ENCODE results near the gene CELF4.
A peak's percentile ranks its signal among the peaks of the same experiment; 100 is the strongest.

Gene CELF4

DNA sequence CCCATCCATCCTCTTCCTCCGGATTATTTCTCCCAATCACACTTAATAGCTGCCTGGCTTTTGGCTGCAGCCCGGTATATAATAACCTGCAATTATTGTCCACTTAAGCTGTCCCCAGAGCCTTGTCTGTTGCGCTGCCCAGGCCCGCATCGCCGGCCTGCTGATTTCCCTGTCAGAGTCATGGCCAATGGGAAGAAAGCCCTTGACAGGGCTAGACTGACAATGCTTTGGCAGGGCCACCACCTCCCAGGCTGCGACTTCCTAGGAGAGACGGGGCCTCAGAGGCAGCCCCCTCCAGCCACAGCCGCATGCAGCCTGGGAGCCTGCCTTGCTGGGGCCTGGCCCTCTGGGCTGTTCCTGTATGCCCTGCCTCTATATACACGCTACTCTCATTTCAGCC is 10.0 kb upstream of the CELF4 start:
- Histone ChIP-seq H3K9ac (ENCODE audit: low read length in 5 of 5) (no peak overlapping the region), H3K4me3 (ENCODE audit: low read depth in 1 of 5, low read length in 5 of 5) (no peak overlapping the region), H3K9me3 (ENCODE audit: control insufficient read depth in 5 of 5, low read length in 5 of 5) (no peaks in the 10 kb centered on the region), H3K4me1 (ENCODE audit: control insufficient read depth in 5 of 5, insufficient read depth in 5 of 5, low read length in 5 of 5) (peaks cover 0 to 24% (median 0%) of the 10 kb centered on the region in 5 donors), H3K27me3 (ENCODE audit: control insufficient read depth in 5 of 5, insufficient read depth in 4 of 5, low read length in 5 of 5) (peaks cover 4 to 19% (median 10%) of the 10 kb centered on the region in 5 donors), H3K36me3 (ENCODE audit: control insufficient read depth in 5 of 5, insufficient read depth in 5 of 5, low read length in 5 of 5) (no peaks in the 10 kb centered on the region), H3K27ac (ENCODE audit: low read depth, low read length) (no peak overlapping the region)

DNA sequence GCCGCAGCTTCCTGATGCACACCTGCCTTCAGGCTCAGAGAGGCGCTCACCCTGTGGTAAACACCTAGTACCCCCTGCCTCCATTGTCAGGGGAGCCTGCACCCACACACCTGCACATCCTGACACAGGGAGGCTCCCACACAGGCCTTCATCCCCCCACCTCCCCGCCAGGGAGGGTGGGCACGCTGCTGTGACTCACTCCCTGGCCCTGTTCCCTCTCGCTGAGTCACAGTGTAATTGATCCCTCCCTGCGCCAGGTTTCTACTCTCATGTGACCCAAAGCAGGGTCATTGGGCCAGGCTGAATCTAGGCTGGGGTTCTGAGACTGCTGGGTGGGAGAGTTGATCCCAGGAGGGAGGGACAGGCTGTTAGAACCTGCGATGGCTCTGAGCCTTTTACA is 8.5 kb upstream of the CELF4 start:
- Histone ChIP-seq H3K27me3 (ENCODE audit: control insufficient read depth in 5 of 5, insufficient read depth in 4 of 5, low read length in 5 of 5) (peaks cover 13 to 26% (median 19%) of the 10 kb centered on the region in 5 donors), H3K27ac (ENCODE audit: low read depth, low read length) (no peak overlapping the region), H3K4me3 (ENCODE audit: low read depth in 1 of 5, low read length in 5 of 5) (no peak overlapping the region), H3K4me1 (ENCODE audit: control insufficient read depth in 5 of 5, insufficient read depth in 5 of 5, low read length in 5 of 5) (peaks cover 0 to 21% (median 0%) of the 10 kb centered on the region in 5 donors), H3K9ac (ENCODE audit: low read length in 5 of 5) (no peak overlapping the region), H3K36me3 (ENCODE audit: control insufficient read depth in 5 of 5, insufficient read depth in 5 of 5, low read length in 5 of 5) (no peaks in the 10 kb centered on the region), H3K9me3 (ENCODE audit: control insufficient read depth in 5 of 5, low read length in 5 of 5) (no peaks in the 10 kb centered on the region)

DNA sequence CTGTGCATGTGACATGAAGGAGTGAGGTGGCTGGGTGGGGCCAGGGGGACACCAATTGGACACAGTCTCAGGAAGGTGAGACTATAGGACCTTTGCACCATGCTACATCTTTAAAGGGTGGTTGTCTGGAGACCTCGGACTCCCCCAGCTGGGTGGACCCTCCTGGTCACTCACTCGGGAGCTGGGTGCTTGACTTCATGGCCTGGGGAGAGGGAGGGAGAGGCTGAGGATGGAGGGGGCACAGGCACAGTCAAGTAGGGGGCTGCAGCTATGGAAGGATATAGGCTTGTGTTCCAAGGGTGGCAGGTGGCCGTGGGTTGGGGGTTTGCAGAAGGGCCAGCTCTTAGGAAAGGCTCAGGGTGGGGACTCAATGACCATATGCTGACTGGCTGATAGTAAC is 7.1 kb upstream of the CELF4 start:
- no peak overlapping the region for H3K4me3 ChIP-seq (ENCODE audit: low read depth in 1 of 5, low read length in 5 of 5)
- H3K27ac ChIP-seq (ENCODE audit: low read depth, low read length) = no peak overlapping the region
- peaks cover 0 to 15% (median 3%) of the 10 kb centered on the region in 5 donors for H3K4me1 ChIP-seq (ENCODE audit: control insufficient read depth in 5 of 5, insufficient read depth in 5 of 5, low read length in 5 of 5)
- H3K36me3 ChIP-seq (ENCODE audit: control insufficient read depth in 5 of 5, insufficient read depth in 5 of 5, low read length in 5 of 5) = no peaks in the 10 kb centered on the region
- H3K9me3 ChIP-seq (ENCODE audit: control insufficient read depth in 5 of 5, low read length in 5 of 5) = no peaks in the 10 kb centered on the region
- peaks cover 27 to 35% (median 30%) of the 10 kb centered on the region in 5 donors for H3K27me3 ChIP-seq (ENCODE audit: control insufficient read depth in 5 of 5, insufficient read depth in 4 of 5, low read length in 5 of 5)
- H3K9ac ChIP-seq (ENCODE audit: low read length in 5 of 5) = no peak overlapping the region

DNA sequence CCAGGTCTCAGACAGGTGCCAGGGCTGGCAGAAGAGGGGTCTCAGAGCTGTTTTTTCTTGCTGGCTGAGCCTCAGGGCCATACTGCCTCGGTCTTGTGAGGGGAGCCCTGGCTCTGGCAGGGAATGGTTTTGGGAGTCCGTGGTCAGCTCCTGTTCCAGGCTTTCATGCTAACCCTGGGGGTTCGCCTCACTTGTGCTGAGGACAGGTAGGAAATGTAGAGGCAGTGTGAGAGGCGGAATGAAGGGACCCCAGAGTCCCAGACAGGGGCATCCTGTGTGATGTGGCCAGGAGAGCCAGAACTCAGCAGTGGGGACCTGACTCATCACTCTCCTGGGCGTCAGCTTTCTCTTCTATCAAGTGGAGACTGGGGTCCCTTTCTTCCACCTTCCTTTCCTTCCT is 5.7 kb upstream of the CELF4 start:
- Histone ChIP-seq H3K27me3 (ENCODE audit: control insufficient read depth in 5 of 5, insufficient read depth in 4 of 5, low read length in 5 of 5) (peaks cover 23 to 45% (median 38%) of the 10 kb centered on the region in 5 donors), H3K9ac (ENCODE audit: low read length in 5 of 5) (no peak overlapping the region), H3K36me3 (ENCODE audit: control insufficient read depth in 5 of 5, insufficient read depth in 5 of 5, low read length in 5 of 5) (no peaks in the 10 kb centered on the region), H3K27ac (ENCODE audit: low read depth, low read length) (no peak overlapping the region), H3K4me3 (ENCODE audit: low read depth in 1 of 5, low read length in 5 of 5) (no peak overlapping the region), H3K9me3 (ENCODE audit: control insufficient read depth in 5 of 5, low read length in 5 of 5) (no peaks in the 10 kb centered on the region), H3K4me1 (ENCODE audit: control insufficient read depth in 5 of 5, insufficient read depth in 5 of 5, low read length in 5 of 5) (peaks cover 0 to 19% (median 17%) of the 10 kb centered on the region in 5 donors)

DNA sequence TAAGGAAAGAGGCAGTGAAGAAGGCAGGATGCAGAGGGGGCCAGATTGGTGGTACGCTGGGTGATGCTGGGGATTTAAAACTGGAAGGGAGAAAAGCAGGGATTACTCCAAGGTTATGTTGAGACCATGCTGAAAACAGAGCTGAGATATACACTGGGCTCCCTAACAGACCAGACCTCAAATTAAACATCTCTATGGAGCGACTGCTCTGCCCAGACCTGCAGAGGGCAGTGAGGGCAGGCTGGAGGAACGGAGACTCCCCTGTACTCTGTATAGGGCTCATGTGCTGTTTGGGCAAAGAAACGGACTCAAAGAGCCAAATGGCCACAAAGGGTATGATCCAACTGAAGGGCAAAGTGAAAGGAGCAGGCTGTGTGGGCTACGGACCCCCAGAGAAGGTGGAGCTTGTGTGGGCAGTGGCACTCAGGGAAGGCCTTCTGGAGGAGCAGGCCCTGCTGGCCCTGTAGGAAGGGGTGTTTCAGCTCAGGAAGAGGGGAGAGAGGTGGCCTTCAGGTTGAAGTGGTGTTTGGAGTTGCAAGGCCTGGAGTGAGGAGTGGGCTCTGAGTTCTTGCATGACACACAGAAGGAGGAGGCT is 4.8 kb upstream of the CELF4 start:
- Histone ChIP-seq H3K9ac (ENCODE audit: low read length in 5 of 5) (no peak overlapping the region), H3K4me3 (ENCODE audit: low read depth in 1 of 5, low read length in 5 of 5) (no peak overlapping the region), H3K4me1 (ENCODE audit: control insufficient read depth in 5 of 5, insufficient read depth in 5 of 5, low read length in 5 of 5) (peaks cover 0 to 25% (median 22%) of the 10 kb centered on the region in 5 donors), H3K36me3 (ENCODE audit: control insufficient read depth in 5 of 5, insufficient read depth in 5 of 5, low read length in 5 of 5) (no peaks in the 10 kb centered on the region), H3K9me3 (ENCODE audit: control insufficient read depth in 5 of 5, low read length in 5 of 5) (no peaks in the 10 kb centered on the region), H3K27ac (ENCODE audit: low read depth, low read length) (no peak overlapping the region), H3K27me3 (ENCODE audit: control insufficient read depth in 5 of 5, insufficient read depth in 4 of 5, low read length in 5 of 5) (peaks cover 23 to 45% (median 40%) of the 10 kb centered on the region in 5 donors)

DNA sequence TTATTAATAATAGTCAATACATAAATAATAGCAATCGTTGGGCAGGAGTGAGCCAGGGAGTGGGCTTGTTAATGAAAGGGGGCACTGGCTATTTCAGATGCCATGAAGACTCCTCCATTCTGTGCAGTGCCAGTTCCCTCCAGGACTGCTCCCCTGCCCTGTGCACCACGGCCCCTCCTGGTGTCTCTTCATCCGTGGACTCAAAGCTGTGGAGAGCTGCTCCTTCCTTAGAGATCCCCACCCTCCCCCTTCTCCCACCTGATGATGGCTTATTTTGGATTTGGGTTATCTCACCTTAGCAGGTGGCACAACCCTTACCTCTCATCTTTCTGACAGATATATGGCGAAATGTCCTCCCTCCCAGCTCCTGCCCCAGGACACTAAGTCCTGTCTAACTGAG is 3.1 kb upstream of the CELF4 start:
- no peaks in the 10 kb centered on the region for H3K36me3 ChIP-seq (ENCODE audit: control insufficient read depth in 5 of 5, insufficient read depth in 5 of 5, low read length in 5 of 5)
- peaks cover 0 to 31% (median 27%) of the 10 kb centered on the region in 5 donors for H3K4me1 ChIP-seq (ENCODE audit: control insufficient read depth in 5 of 5, insufficient read depth in 5 of 5, low read length in 5 of 5)
- H3K27ac ChIP-seq (ENCODE audit: low read depth, low read length) = no peak overlapping the region
- no peak overlapping the region for H3K9ac ChIP-seq (ENCODE audit: low read length in 5 of 5)
- no peak overlapping the region for H3K4me3 ChIP-seq (ENCODE audit: low read depth in 1 of 5, low read length in 5 of 5)
- H3K9me3 ChIP-seq (ENCODE audit: control insufficient read depth in 5 of 5, low read length in 5 of 5) = no peaks in the 10 kb centered on the region
- H3K27me3 ChIP-seq (ENCODE audit: control insufficient read depth in 5 of 5, insufficient read depth in 4 of 5, low read length in 5 of 5) = peaks cover 23 to 56% (median 55%) of the 10 kb centered on the region in 5 donors

DNA sequence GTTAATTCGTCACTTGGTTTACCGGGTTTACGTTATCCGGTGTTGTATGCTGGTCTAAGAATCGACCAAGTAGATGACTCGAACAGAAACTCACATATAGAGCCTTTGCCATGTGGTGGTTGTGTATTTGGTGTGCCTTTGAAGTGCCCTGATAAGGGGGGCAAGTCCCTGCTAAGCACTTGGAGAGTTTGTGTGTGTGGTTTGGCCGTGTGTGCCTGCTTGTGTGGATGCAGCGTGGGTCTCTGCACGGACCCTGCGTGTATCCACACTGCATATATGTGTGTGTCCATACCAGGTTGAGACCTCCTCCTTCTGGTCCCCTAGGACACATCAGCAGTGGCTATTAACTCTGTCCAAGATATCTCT is 2.4 kb upstream of the CELF4 start:
- H3K9ac ChIP-seq (ENCODE audit: low read length in 5 of 5) = no peak overlapping the region
- peaks cover 23 to 56% (median 55%) of the 10 kb centered on the region in 5 donors for H3K27me3 ChIP-seq (ENCODE audit: control insufficient read depth in 5 of 5, insufficient read depth in 4 of 5, low read length in 5 of 5)
- no peaks in the 10 kb centered on the region for H3K9me3 ChIP-seq (ENCODE audit: control insufficient read depth in 5 of 5, low read length in 5 of 5)
- peak overlapping the region in 4 of 5 donors; percentile 52 to 65 (median 63) for H3K4me3 ChIP-seq (ENCODE audit: low read depth in 1 of 5, low read length in 5 of 5)
- no peak overlapping the region for H3K27ac ChIP-seq (ENCODE audit: low read depth, low read length)
- peaks cover 0 to 31% (median 27%) of the 10 kb centered on the region in 5 donors for H3K4me1 ChIP-seq (ENCODE audit: control insufficient read depth in 5 of 5, insufficient read depth in 5 of 5, low read length in 5 of 5)
- no peaks in the 10 kb centered on the region for H3K36me3 ChIP-seq (ENCODE audit: control insufficient read depth in 5 of 5, insufficient read depth in 5 of 5, low read length in 5 of 5)

DNA sequence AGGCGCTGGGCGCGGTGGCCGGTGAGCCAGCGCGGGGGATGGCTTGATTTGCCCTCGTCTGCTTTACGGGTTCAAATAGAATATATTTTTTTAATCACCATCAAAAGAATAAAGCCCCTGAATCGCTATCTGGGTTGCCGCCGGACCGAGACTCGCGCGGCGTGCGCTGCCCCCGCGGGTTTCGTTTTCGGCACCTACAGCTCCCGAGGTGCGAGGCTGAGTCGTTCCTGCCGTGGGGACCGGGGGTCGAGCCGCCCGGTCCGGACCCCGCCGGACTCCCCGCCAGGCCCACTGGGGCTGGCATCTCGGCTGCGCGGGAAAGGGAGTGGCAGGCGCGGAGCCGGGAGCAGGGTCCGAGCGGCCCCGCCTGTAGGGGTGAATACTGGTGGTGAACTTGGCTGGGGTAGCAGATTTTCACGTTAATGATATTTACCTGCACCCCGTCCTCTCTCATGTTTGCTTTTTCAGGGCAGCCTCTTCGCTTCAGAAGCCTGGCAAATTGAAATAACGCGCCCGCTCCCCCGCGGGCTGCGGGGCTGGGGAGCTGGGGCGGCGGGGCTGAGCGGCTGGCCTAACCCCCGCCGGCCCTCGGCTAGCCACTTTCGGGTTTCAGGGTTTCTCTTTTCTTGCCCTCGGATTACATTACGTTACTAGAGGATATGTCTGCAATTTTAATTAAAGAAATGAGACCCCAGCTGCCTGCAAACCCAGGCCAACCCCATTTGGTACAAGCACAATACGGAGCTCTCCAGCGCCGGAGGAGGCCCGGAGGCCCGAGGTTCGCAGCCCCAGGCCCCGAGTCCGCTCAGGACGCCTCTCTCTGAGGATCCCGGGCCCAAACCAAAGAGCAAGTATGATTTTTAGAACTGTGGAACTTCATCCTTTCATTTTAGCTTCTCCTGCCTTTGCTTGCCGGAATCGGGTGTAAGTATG is 1.7 kb upstream of the CELF4 start:
- peaks cover 0 to 31% (median 27%) of the 10 kb centered on the region in 5 donors for H3K4me1 ChIP-seq (ENCODE audit: control insufficient read depth in 5 of 5, insufficient read depth in 5 of 5, low read length in 5 of 5)
- H3K9ac ChIP-seq (ENCODE audit: low read length in 5 of 5) = peak overlapping the region in 1 of 5 donors; percentile 22
- peaks cover 21 to 56% (median 55%) of the 10 kb centered on the region in 5 donors for H3K27me3 ChIP-seq (ENCODE audit: control insufficient read depth in 5 of 5, insufficient read depth in 4 of 5, low read length in 5 of 5)
- H3K4me3 ChIP-seq (ENCODE audit: low read depth in 1 of 5, low read length in 5 of 5) = peak overlapping the region; percentile 50 to 65 (median 63)
- H3K36me3 ChIP-seq (ENCODE audit: control insufficient read depth in 5 of 5, insufficient read depth in 5 of 5, low read length in 5 of 5) = no peaks in the 10 kb centered on the region
- H3K27ac ChIP-seq (ENCODE audit: low read depth, low read length) = no peak overlapping the region
- no peaks in the 10 kb centered on the region for H3K9me3 ChIP-seq (ENCODE audit: control insufficient read depth in 5 of 5, low read length in 5 of 5)

DNA sequence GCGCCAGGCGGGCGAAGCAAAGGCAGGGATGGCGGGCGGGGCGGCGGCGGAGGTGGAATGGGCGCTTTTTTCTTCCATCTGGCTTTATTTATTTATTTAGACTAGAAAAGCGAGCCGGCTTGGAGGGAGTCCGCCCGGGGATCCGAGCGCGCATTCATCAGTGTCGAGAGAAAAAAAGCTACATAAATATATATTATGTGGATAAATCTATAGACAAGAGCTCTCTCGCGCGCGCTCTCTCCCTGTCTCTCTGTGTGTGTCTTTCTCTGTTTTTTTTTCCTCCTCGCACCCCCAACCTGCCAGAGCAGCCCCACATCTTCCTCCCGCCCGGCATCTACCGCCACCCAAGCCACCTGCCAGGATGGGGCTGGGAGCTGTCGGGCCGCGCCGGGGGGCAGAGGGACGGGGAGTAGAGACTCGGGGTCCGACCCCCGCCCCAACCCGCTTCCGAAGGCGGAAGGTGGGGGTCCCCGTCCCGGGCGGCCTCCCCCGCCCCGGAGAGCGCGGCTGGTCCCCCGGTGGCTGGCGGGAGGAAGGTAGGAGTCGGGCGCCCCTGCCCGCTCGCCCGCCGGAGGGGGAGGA is 972 bp upstream of the CELF4 start:
- Histone ChIP-seq H3K36me3 (ENCODE audit: control insufficient read depth in 5 of 5, insufficient read depth in 5 of 5, low read length in 5 of 5) (no peaks in the 10 kb centered on the region), H3K9me3 (ENCODE audit: control insufficient read depth in 5 of 5, low read length in 5 of 5) (no peaks in the 10 kb centered on the region), H3K27me3 (ENCODE audit: control insufficient read depth in 5 of 5, insufficient read depth in 4 of 5, low read length in 5 of 5) (peaks cover 24 to 62% (median 56%) of the 10 kb centered on the region in 5 donors), H3K4me1 (ENCODE audit: control insufficient read depth in 5 of 5, insufficient read depth in 5 of 5, low read length in 5 of 5) (peaks cover 0 to 31% (median 27%) of the 10 kb centered on the region in 5 donors), H3K9ac (ENCODE audit: low read length in 5 of 5) (no peak overlapping the region), H3K27ac (ENCODE audit: low read depth, low read length) (no peak overlapping the region), H3K4me3 (ENCODE audit: low read depth in 1 of 5, low read length in 5 of 5) (peak overlapping the region in 4 of 5 donors; percentile 50 to 65 (median 63))

Data from subcutaneous abdominal adipose tissue (tissue), 5 donors.